NCI-H1436 treated with DMSO at 0.1 percent for 48 hours (cell line): ENCODE results near the gene KATNB1.

Source experiments
- DNase-seq: peaks from one replicate; lab custom pipeline; 2025; lab: John Stamatoyannopoulos, UW

KATNB1 gene

GRCh38 chr16:57735755-57736418 lies at the start of gene KATNB1:
KATNB1 (plus strand) TSS chr16:57735770; CDS start chr16:57737244, 1,474 bp downstream.
- DNase-seq: no peak

GRCh38 chr16:57686577-57686976 lies 49.0 kb upstream of the KATNB1 start:
- no peak for DNase-seq

- DNase-seq: no peak
Measured at GRCh38 chr16:57687363-57687929, 48.1 kb upstream of the KATNB1 start.

- no peak for DNase-seq
Measured at GRCh38 chr16:57688487-57688986, 47.0 kb upstream of the KATNB1 start.

GRCh38 chr16:57688987-57689761 lies 46.4 kb upstream of the KATNB1 start:
- no peak for DNase-seq

- DNase-seq: no peak
Measured at GRCh38 chr16:57689762-57690558, 45.6 kb upstream of the KATNB1 start.

GRCh38 chr16:57690782-57691471 lies 44.6 kb upstream of the KATNB1 start:
- no peak for DNase-seq

GRCh38 chr16:57692636-57693035 lies 42.9 kb upstream of the KATNB1 start:
- DNase-seq: no peak

- no peak for DNase-seq
Measured at GRCh38 chr16:57693550-57693949, 42.0 kb upstream of the KATNB1 start.

GRCh38 chr16:57694231-57694724 lies 41.3 kb upstream of the KATNB1 start:
- DNase-seq: no peak

GRCh38 chr16:57694725-57695679 lies 40.6 kb upstream of the KATNB1 start, which contains the start of gene DRC7:
DRC7 (plus strand) TSS chr16:57694806; CDS start chr16:57697950, 3,144 bp downstream.
- no peak for DNase-seq

GRCh38 chr16:57695680-57696069 lies 39.9 kb upstream of the KATNB1 start:
- DNase-seq: no peak

GRCh38 chr16:57696240-57696639 lies 39.3 kb upstream of the KATNB1 start:
- no peak for DNase-seq

- DNase-seq: no peak
Measured at GRCh38 chr16:57697896-57698537, 37.6 kb upstream of the KATNB1 start.

- DNase-seq: no peak
Measured at GRCh38 chr16:57698812-57699405, 36.7 kb upstream of the KATNB1 start.

GRCh38 chr16:57699481-57699880 lies 36.1 kb upstream of the KATNB1 start:
- no peak for DNase-seq

GRCh38 chr16:57699899-57700298 lies 35.7 kb upstream of the KATNB1 start:
- no peak for DNase-seq

- DNase-seq: no peak
Measured at GRCh38 chr16:57700781-57701551, 34.6 kb upstream of the KATNB1 start.
